GM19351 (cell line): ENCODE measurements around the gene PRSS22.

ENCODE experiments used
- ATAC-seq: cut with Tn5 transposase; IDR thresholded peaks from one replicate; pipeline ENCODE4 v1.9.1; 2021; ENCODE audit warnings: mild to moderate bottlenecking, moderate library complexity; ENCODE audit not compliant: unreplicated experiment

The PRSS22 gene

DNA sequence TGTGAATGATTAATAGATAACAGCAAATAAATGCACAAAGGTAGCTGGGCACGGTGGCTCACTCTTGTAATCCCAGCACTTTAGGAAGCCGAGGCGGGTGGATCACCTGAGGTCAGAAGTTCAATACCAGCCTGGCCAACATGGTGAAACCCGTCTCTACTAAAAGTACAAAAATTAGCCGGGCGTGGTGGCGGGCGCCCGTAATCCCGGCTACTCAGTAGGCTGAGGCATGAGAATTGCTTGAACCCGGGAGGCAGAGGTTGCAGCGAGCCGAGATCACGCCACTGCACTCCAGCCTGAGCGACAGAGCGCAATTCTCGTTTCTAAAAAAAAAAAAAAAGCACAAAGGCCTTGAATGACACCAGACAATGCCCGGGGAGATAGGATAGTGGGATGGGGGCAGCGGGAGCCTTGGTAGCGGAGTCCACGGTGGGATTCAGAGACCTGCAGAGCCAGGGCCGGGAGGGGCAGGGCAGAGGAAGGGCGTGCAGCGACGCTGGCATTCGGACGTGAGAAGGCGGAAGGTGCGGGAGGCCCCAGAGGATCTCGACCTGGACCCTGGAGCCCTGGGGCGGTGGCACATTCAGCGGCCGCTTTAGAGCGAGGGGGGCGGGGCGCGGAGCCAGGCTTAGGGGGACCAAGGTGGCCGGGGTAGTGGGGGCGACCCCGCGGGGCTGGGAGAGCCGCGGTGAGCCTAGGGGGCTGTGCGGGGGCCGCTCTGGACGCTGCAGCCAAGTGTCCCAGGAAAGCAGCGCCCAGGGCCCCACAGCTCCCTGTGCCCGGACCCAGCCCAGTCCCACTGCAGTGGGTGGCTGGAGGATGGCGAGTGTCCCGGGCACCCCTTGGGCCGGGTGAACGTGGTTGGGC is 24.0 kb upstream of the PRSS22 start:
- ATAC-seq, result peak; percentile 19

DNA sequence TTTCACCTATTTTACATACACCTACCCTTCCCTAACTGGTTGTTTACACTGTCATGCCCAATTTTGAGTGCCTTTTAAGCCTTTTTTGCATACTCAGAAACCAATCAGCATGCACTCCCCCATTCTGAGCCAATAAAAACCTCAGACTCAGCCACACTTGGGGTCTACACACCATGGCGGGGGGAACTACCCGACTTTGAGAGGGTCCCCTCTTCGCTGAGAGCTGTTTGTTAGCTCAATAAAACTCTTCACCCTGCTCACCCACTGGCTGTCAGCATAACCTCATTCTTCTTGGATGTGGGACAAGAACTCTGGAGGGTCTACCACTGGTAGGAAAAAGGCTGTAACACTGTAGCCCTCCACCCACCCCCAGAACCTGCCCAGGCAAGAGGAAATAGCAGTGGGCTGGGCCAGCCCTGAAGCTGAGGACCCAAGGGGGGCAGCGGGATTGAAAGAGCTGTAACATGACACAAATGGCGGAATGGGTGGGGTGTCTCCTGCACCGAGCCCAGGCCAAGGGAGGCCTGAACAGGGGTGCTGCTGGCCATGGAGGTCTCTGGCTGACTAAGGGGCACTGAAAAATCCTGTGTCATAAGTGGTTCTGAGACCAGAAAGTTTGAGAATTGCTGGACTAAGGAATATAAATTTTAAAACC is 22.0 kb upstream of the PRSS22 start:
- ATAC-seq, result no peak

DNA sequence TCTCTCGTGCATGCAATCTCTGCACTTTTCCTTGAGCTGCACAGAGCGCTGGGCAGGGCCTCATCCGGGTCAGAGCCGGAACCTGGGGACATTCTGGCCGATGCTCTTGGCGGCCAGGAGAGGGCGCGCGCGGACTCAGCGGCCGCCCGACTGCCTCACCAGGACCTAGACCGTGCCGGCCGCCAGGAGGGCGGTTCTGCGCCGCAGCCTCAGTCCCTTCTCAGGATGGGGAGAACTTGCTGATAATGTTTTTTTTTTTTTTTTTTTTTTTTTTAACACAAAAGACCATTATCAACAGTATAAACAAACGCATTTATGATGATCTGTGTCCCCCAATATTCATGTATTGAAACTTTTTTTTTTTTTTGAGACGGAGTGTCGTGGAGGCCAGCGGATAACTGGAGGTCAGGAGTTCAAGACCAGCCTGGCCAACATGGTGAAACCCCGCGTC is 17.0 kb upstream of the PRSS22 start:
- ATAC-seq, result peak; percentile 69

DNA sequence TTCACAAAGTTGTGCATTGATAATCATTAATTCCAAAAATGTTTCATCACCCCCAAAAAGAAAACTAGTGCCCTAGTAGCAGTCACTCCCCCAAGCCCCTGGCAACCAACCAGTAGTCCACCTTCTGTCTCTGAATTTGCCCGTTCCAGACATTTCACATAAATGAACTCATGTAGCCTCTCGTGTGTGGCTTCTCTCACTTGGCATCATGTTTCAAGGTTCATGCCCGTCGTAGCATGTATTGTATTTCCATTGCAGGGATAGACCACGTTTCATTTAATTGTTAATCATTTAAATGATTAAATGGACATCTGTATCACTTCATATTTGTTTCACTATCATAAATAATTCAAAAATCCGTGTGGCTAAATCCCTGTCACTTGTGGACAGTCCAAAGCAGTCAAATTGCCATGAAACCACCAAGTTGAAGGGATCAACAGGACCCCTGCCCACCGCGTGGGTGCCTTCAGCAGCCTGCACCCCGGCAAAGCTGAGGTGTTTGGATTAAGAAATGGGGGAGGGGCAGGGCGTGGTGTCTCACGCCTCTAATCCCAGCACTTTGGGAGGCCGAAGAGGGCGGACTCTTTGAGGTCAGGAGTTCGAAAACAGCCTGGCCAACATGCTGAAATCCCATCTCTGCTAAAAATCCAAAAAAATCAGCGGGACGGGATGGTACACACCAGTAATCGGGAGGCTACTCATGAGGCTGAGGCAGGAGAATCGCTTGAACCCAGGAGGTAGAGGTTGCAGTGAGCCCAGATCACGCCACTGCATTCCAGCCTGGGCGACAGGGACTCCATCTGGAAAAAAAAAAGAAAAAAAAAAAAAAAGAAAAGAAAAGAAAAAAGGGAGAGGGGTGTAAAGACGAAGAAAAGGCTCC is 16.3 kb upstream of the PRSS22 start:
- no peak for ATAC-seq

DNA sequence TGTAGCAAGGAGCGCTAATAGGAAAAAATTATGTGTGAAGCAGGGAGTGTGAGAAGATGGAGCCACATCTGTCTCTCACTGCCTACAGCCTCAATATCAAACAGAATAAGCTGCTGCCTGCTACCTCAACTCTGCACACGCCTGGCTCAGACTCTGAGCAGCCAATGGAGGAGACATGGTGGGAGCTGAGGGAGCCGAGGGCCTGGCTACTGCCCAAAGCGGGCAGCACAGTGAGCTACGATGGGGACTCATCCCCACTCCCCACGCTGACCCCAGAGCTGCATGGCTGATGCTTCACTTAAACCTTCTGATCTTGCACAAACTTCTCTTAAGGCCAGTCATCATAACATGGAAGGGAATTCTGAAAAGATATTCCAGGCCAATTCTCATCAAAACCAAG is 14.0 kb upstream of the PRSS22 start:
- no peak for ATAC-seq

DNA sequence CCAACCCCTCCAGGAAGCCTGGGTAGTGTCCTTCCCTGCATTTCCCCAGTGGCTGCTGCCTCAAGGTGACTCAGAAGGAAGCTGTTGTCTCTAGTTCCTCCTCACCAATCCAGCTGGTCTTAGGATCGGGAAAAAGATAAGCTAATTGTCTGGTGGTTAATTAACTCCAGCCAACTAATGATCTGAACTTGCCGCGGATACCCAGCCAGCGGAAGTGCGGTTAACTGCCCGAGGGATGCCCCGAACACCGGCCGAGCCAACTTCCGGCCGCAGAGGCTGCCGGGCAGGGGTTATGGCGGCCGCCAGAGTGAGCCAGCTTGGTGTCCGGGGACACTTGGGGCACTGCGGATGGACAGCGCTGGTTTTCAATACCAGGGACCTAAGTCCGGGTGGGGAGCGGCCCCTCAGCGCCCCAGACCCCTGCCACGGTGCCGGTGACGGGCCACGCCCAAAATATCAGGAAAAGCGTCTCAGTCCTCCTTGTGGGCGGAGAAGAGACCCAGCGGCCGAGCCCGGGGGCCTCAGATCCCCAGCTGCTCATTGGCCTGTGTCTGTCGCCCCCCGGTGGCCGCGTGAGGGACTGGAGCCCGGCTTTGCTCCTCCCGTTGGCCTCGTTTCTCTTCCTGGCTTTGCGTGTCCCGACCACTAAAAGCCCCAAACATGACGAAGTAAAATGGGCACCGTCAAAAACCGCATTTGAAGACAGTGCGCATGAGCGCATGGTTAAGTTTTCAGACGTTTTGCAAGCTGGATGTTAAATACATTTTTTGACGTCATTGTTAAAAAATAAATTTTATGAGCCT is 10.2 kb upstream of the PRSS22 start:
- ATAC-seq, result peak; percentile 89

DNA sequence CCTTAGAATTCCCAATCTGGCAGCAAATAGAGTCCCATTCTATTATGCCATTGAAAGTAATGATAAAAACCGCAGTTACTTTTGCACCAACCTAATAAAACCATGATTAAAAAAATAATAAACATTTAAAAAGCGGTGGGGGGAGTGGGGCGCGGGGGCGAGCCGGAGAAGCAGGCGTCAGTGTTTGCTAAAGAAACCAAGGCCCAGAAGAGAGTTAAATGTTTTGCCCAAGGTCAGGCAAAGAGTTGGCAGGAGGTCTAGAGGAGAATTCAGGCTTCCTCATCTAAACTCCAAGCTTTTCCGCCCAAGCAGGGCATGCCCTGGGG is 9.7 kb upstream of the PRSS22 start:
- no peak for ATAC-seq

DNA sequence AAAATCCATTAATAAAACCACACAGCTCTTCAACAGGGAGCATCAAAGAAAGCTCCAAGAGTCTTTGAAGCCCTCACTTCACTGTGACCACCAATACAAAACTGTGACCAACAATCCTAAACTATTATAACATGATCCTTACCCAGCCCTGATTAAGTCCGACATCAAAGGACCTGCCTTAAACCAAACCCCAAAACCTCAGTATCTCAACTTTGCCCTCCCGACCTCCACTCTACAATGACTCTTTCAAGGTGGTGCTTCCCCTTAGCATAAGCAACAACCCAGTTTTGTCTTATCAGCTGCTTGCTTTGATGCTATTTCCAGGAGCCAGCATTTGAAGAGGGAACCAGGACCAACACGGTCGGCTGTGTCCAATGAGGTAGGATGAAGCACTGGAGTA is 8.5 kb upstream of the PRSS22 start:
- ATAC-seq, result no peak

DNA sequence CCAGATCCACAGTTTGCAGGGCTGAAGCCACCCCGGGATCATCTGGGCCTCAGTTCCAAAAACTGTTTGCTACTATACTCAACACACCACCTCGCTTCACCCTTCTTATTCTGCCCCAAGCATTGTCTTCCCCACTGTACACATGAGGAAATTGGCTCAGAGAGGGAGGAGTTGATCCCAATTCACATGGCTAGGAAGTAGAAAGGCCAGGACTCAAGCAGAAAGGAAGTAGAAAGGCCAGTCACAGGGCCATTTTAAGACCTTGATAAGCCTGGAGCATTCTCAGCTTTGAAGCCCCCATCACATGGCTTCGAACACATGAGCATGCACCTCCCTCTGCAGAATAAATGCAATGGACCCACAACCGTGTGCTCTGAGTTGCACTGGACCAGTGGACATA is 7.7 kb upstream of the PRSS22 start:
- ATAC-seq, result no peak

DNA sequence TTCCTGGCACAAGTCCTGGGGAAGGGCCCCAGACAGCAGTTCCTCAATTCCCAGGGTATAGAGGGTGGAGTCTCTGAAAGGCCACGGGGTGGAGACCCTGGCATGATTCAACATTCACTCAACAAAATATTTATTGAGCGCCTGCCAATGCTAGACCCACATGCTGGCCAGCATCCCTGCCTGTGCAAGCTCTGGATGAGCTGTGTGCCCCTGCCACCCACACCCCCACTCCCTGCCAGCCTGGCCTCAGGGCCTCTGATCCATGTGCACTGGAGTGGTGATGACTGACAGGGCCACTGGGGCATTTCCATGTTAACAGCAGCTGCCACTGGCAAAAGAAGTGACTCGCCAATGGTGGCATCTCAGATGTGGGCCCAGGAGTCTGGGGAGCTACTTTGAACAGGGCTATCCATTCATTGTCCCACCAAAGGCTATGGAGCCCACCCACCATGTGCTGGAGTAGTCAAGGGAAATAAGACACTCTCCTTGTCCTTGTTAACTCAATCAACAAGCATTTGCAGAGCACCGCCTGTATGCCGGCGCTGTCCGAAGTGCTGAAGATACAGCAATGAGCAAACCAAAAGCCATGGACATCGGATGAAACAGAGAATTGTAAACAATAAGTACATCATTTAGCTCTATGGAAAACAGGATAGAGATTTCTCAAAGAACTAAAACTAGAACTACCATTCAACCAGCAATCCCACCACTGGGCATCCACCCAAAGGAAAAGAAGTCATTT is 3.0 kb upstream of the PRSS22 start:
- ATAC-seq, result no peak

DNA sequence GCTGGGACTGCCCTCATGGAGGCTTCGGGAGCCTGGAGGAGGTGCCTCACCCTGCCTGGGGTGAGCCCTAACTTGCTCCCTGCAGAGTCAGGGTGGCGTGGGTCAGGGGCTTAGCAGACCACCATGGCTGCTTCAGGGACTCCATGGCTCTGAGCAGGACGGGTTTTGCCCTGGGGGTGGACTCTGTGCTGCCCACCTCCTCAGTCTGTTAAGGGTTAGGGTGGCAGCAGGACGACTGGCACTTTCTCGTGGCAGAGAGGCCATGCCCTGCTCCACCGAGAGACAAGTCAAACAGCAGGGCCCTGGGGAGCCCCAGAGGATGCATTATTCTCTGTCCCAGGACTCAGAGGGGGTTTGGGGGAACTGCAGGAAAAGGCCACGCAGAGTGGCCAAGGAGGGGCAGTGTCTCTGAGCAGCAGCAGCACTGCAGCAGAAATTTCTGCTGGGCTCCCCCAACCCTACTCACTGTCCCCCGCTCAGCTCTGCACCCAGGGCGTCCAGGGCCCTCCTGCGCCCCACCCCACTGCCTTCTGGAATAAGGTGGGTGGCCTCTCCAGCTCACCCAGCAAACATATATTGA is 1.8 kb upstream of the PRSS22 start:
- ATAC-seq, result no peak

DNA sequence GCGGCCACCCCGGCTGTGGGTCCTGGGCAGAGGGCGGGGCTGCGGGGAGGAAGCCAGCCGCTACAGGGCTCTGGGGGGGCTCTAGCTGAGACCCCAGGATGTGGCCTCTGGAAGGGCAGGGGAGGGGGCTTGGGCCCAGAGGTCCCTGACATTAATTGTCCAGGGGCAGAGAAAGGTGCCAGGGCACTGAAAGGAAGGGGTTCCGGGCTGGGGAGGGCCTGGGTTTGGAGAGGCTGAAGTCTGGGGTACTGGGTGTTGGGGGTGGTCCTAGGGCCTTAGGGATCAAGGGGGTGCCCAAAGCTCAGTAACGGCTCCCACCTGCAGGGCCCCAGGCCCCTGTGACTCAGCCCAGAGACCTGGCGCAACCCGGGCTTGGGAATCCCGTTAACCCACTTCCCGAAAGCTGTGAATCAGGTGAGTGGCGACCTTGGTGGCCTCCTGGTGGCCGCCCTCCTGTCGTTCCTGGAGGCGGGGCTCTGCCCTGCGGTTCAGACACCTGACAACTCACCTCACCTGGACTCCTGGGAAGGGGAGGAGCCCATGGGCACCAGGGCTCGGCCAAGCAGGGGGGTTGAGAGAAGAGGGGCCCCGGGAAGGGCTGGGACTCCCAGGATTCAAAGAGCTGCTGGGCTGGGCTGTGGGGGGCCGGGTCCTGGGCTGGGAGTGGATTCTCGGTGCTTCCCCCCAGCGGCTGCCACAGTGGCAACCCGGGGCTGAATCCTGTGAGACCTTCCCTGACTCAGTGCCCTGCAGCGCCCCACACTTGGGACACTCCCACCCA is 465 bp upstream of the PRSS22 start:
- no peak for ATAC-seq

DNA sequence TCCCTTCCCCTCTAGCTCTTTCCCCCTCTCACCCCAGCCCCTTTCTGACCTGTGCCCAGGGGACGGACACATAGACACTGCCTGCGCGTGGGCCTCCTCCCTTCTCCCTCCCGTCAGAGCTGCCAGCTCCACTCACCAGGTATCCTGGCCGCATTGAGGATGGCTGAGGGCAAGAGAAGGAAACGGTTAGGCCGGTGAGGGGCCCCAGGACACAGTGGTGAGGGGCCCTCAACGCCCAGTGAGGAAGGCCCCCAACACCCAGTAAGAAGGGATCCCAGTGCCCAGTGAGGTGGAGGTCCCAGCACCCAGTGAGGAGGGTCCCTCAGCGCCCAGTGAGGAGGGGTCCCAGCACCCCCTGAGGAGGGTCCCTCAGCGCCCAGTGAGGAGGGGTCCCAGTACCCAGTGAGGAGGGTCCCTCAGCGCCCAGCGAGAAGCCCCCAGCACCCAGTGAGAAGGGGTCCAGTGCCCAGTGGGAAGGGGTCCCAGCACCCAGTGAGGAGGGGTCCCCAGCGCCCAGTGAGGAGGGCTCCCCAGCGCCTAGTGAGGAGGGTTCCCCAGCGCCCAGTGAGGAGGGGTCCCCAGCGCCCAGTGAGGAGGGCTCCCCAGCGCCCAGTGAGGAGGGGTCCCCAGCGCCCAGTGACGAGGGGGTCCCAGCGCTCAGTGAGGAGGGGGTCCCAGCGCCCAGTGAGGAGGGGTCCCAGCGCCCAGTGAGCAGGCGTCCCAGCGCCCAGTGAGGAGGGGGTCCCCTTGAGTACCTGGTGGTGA is 1.1 kb downstream of the PRSS22 start:
- no peak for ATAC-seq

DNA sequence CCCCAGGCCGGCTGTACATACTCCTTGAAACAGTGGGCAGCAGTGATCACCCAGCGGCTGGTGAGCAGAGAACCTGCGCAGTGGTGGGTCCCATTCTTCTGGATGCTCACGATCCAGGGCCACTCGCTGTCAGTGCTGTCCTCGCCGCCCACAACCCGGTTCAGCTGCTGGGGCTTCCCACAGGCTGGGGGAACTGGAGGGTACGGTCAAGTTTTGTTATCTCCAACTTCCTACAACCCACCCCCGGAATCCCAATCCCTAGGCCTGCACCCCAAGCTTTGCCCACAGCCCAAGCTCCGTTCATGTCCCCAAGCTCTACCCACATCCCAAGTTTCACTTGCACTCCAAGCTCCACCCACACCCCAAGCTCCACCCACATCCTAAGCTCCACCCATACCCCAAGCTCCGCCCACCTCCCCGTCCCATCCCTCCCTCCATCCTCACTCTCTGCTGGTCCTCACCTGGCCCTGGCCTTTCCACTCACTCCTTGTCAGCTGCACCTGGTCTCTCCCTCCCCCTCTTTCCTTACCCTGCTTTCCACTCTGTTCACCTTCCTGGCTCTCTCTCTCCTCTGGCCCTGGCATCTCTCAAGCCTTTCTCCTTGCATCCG is 1.8 kb downstream of the PRSS22 start:
- no peak for ATAC-seq

DNA sequence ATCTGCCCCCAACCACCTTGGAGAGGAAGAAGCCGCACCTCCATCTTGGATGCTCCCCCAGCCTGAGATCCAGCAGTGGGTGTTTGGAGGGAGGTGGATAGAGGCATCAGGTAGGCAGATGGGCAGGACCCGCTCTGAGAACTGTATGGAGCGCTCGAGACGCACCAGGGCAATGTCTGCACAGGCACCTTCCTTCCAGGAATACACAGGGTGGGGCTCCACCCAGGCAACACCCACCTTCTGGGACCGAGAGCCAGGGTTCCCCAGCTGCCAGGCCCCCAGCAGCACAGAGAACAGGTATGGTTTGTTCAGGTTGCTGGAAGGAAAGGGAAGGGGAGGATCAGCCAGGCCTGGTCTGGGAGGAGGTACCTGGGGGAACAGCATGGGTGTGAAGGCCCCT is 2.4 kb downstream of the PRSS22 start:
- ATAC-seq, result no peak

DNA sequence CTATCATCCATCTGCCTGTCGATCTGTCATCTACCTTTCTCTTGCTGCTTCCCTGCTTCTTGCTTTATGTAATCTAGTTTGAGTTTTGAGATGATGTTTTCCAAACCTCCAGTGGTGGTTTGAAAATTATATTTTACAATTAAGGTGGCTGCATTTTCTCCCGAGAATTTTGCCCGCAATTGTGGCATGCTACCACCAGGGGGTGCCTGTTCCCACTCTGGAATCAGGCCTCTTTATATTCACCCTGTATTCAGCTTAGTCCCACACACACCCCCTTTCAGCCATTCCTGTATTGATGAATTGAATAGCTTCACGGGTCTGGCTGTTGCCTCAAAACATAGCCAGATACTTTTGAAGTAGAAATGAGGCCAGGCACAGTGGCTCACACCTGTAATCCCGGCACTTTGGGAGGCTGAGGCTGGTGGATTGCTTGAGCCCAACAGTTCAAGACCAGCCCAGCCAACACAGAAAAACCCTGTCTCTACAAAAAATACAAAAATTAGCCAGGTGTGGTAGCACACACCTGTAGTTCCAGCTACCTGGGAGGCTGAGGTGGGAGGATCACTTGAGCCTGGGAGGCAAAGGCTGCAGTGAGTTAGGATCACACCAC is 3.2 kb downstream of the PRSS22 start:
- ATAC-seq, result no peak

DNA sequence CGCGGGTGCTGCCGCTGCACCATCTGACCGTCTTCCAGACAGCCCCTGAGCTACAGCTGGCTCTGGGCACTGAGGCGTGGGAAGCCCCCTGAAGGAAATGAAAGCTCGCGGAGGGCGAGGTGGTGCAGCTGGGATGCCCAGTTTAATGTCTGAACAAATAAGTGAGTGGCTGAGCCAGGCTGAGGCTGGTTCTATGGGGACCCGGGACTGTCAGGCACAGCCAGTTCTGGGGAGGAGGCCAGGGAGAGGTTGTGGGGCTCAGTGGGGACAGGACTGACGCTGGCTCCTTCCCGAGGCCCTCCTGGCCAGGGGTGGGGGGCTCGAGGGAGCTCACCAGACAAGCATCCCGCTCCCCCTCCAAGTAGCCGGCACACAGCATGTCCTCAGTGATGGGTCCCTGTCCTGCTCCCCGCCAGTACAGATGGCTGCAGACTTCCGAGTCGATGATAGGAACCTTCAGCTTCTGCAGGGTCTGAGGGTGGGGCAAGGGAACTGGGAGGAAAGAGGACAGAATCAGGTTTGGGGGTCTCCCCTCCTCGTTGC is 4.4 kb downstream of the PRSS22 start:
- no peak for ATAC-seq
